ENCODE data around the gene CDH13.

The CDH13 gene

GRCh38 chr16:82965808-82966207, 339.0 kb downstream of the CDH13 start:
- no peak for DNase-seq

- no peak for DNase-seq
Measured at GRCh38 chr16:82967424-82967823, 340.7 kb downstream of the CDH13 start.

DNA sequence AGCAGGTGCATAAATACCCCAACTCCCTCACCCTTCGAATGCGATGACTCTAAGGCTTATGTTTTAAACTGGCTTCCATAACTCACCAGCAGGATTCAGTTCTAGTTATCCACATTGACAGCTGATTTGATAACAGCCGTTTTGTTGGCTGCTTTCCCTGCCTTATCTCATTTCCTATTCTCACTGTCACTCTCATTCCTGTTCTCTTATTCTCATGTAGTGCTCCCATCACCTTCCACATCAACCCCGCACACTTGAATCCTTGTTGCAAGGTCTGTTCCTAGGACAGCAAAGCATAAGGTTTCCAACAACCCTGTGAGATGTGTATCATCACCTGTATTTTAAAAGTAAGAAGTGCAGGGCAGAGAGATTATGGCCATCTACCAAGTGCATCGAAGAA, 344.4 kb downstream of the CDH13 start:
- no peak for DNase-seq

DNA sequence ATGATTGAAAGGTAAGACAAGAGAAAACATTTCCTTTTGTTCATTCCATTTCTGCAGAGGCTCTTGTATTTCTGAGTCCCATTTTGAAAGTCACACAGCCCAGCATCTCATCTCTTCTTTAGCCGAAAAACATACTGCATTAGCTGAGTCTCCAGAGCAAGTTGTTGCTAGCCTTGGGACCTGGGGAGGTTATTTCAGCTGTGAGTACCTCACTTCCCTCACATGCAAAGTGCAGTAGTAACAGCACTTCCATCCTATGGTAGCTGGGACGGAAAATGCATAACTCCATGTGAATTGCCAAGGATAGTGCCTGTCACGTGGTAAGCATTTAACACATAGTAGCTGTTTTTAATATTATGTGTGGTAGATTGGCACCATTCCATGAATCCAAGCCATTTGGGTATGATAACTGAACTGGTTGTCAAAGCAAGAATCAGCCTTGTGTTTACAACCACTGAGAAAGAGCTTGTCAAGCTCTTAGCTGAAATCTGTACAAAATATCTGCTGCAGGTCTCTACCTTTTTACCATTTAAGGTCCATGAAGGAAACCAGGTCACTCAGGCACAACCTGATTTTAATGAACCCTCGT, 345.7 kb downstream of the CDH13 start:
- no peak for DNase-seq

GRCh38 chr16:82979406-82980111, 352.8 kb downstream of the CDH13 start:
- no peak for DNase-seq

- no peak for DNase-seq
Measured at GRCh38 chr16:82980810-82981209, 354.0 kb downstream of the CDH13 start.

DNA sequence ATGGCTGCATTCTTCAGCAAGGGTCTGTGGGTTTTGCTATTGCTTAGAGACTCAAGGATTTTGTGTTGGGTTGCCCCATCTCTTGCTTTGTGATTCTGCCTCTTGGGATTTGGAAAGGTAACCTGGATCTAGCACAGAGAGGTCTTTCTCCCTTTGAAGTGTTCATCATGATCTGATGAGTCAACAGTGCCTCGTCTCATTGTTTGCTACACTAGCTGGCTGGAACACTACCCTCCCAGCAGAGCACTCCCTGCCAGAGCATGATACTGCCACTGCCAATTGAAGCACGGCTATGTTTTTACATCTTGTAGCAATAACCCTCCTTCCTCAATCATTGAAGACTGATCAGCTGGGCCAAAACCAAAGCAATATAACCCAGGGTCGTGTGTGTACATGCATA, 361.0 kb downstream of the CDH13 start:
- DNase-seq = no peak

GRCh38 chr16:82990155-82990554, 363.4 kb downstream of the CDH13 start:
- DNase-seq = no peak

DNA sequence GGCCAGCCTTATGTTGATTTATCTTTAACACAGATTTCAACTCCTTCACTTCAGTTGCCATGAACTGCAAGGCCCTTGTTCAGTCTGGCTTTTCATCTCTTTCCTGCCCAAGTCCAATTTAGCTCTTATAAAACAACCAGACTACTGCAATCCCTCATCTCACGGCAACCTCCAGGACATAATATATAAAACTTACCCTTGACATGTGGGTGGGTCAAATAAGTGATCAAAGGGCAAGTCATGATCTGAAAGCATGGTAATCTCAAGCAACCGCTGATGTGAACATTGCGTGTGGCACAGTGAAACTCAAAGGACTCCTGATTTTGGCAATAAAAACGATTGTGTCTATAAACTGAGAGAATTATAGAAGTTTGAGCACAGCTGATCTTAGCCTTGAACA, 364.6 kb downstream of the CDH13 start:
- no peak for DNase-seq

- no peak for DNase-seq
Measured at GRCh38 chr16:82991966-82992675, 365.4 kb downstream of the CDH13 start.

- no peak for DNase-seq
Measured at GRCh38 chr16:82992786-82993185, 366.0 kb downstream of the CDH13 start.

GRCh38 chr16:82993415-82993814, 366.6 kb downstream of the CDH13 start:
- DNase-seq = no peak

DNA sequence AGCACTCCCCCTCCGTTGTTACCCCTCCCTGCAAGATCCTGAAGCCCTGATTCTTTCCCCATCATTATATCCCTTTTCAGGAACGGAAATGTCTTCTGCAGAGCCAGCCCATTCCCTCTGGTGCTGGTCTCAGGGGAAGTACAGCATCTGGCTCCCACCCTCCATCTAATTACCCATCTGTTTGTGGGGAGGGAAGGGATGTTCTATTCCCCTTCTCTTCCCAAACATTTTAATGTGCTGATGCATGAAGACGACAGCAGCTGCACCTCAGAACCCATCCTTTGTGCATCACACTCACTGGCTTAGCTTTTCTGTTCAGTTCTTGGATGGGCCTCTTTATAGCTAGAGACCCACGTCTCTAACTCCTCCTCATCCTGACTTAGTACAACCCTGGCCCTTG, 367.2 kb downstream of the CDH13 start:
- no peak for DNase-seq

- DNase-seq = no peak
Measured at GRCh38 chr16:82995286-82995923, 368.6 kb downstream of the CDH13 start.

DNA sequence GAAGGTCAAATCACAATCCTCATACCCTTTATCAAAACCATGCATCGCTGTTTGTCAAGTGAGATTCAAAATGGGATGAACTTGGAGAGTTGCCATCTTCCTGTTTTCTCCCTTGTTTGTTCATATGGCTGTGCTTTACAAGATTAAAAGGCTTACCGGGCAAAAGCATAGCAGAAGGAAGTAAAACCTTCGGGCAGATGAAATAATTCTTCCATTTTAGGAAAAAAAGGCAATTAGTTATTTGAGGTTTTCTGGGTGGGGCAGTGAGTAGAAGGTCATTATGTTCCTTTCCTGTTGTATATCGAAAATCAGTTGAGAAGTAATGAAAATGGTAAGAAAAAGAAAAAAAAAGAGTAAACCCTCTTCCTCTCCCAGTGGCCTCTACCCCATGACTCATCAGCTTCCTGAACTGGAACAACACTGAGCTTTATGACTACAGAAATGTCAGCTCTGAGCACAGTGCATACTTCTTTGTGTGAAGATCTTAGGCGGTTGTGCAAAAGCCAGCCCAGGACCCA, 369.2 kb downstream of the CDH13 start:
- no peak for DNase-seq

DNA sequence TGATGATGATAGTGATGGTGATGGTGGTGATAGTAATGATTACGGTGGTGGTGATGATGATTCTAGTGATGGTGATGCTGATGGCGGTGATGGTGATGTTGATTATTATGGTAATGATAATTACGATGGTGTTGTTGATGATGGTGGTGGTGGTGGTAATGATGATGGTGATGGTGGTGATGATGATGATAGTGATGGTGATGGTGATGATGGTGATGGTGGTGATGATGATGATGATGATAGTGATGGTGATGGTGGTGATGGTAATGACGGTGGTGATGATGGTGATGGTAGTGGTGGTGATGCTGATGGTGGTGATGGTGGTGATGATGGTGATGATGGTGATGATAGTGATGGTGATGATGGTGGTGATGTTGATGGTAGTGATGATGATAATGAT, 370.0 kb downstream of the CDH13 start:
- DNase-seq = no peak

DNA sequence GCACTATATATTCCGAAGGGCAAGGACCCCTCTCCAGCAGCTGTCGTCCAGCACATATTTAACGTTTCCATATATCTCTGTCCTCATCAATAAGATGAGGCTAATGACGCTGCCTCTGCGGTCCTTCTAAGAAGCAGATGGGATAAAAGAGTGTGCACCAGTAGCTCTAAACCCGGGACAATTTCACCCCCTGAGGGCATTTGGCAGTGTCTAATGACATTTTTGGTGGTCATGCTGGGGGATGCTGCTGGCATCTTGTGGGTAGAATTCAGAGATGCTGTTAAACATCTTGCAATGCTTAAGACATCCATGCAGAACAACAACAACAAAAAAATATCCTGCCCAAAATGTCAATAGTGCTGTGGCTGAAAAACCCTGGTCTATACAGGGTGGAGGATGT, 372.9 kb downstream of the CDH13 start:
- DNase-seq = no peak

DNA sequence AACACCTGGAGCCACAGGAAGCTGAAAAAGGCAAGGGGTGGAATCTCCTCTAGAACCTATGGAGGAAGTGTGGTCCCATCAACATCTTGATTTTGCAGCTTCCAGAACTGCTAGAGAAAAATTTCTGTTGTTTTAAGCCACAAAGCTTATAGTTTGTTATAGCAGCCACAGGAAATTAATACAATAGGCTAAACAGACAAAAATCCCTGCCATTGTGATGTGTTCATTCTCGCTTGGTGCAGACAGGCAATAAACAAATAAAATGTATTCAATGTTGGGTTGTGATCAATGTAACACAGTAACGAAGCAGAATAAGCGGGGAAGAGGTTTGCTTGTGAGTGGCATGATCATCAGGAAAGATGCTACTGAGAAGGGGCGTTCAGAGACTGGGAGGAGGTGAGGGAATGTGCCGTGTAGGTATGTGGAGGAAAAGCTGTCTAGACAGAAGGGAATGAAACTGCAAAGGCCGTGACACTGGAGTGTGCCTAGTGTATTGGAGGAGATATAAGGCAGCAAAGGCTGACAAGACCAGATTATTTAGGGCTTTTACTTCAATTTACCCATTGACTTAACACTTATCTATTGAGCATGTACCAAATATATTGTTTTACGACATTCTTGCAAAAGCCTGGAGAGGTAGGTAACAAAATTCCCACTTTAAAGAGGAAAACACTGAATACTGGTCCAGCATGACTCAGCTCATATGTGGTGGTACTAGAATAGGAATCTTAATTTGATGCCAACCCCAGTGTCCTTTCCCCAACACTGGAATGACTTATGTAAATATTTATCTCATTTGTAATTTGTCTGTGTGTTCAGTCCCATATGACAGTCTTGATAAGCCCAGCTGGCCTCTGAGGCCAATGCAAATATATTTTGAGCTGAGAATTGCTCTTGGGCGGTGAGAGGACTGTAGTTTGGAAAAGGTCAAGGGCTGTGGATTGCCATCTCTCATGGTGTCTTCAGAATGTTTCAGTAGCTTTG, 375.9 kb downstream of the CDH13 start:
- DNase-seq = no peak

- DNase-seq = no peak
Measured at GRCh38 chr16:83004868-83005652, 378.3 kb downstream of the CDH13 start.

GRCh38 chr16:83005653-83006160, 378.9 kb downstream of the CDH13 start:
- no peak for DNase-seq

Data from DMS 273 treated with DMSO at 0.1 percent for 48 hours (cell line).